Endothelial cell of umbilical vein (primary cell): ENCODE data around the gene MAP4K2. TPM values are rescaled to one million over a fixed set of nuclear protein-coding genes. Genes with fewer than 3 reads are reported as not detected.

Source experiments
- BruUV-seq: library from RNA; stranded (reverse); fragments of 400-500 nt; replicated peaks from 2 replicates; lab custom pipeline; 2021; lab: Mats Ljungman, UMichigan
- CTCF ChIA-PET: fragments of 300-600, 350-600 bp; sonication (Branson Sonifier 250); formaldehyde crosslinking; loops from one replicate; lab custom pipeline; 2021; ENCODE audit warnings: antibody characterized with exemption, inconsistent platforms; lab: Charles Lee
- POLR2A ChIA-PET: fragments of 300-600, 350-600 bp; sonication (Branson Sonifier 250); formaldehyde crosslinking; loops from one replicate; lab custom pipeline; 2021; ENCODE audit warnings: antibody characterized with exemption, inconsistent platforms; lab: Charles Lee
- DNase-seq: peaks from one replicate; pipeline ENCODE4 v3.0.0-alpha.2; 2011; ENCODE audit warnings: low read depth, low spot score
- FAIRE-seq: peaks from 2 replicates; lab custom pipeline; 2011; peaks lifted over from hg19 to GRCh38; lab: Jason Lieb, UNC
- H2AFZ ChIP-seq: 2 replicates; pipeline ENCODE4 v1.6.0; 2012; ENCODE audit warnings: low read depth, low read length, control low read depth, inconsistent platforms
- H3K27ac ChIP-seq: 2 replicates; pipeline ENCODE4 v1.5.1; 2011; ENCODE audit warnings: low read depth, mild to moderate bottlenecking, control low read depth, low read length, moderate library complexity; ENCODE audit not compliant: insufficient read depth
- H3K27me3 ChIP-seq, 2 experiments: 2 replicates each; pipeline versions ENCODE4 v1.6.0 to v1.6.1; 2011; ENCODE audit warnings: low read length in 2 of 2, mixed read lengths in 1 of 2; ENCODE audit not compliant: control insufficient read depth in 2 of 2, insufficient read depth in 2 of 2
- H3K36me3 ChIP-seq, 2 experiments: 2 replicates in 1 of 2; 3 replicates in 1 of 2; pipeline ENCODE4 v1.5.1; 2011; ENCODE audit warnings: low read length in 2 of 2, mild to moderate bottlenecking in 1 of 2, moderate library complexity in 1 of 2; ENCODE audit not compliant: control insufficient read depth in 2 of 2, insufficient read depth in 2 of 2; ENCODE audit errors: extremely low read depth in 1 of 2
- H3K4me1 ChIP-seq: 3 replicates; pipeline ENCODE4 v1.5.1; 2011; ENCODE audit warnings: mild to moderate bottlenecking, low read length; ENCODE audit not compliant: control insufficient read depth, insufficient read depth; ENCODE audit errors: extremely low read depth
- H3K4me2 ChIP-seq: 2 replicates; pipeline ENCODE4 v1.6.1; 2011; ENCODE audit warnings: low read length, control low read depth, mixed read lengths; ENCODE audit not compliant: insufficient read depth
- H3K4me3 ChIP-seq, 3 experiments: fragments of 200-600 bp in 1 of 3; sonication (generic), shearing (Covaris generic) in 1 of 3; replicated peaks in 1 of 3; 2 replicates each; pipeline ENCODE4 v1.5.1; 2011 to 2016; ENCODE audit warnings: control low read depth in 3 of 3, low read length in 3 of 3, mild to moderate bottlenecking in 2 of 3, inconsistent platforms in 1 of 3, low read depth in 1 of 3, moderate library complexity in 1 of 3; ENCODE audit not compliant: insufficient read depth in 1 of 3
- H3K79me2 ChIP-seq: 2 replicates; pipeline ENCODE4 v1.6.0; 2012; ENCODE audit warnings: low read length, inconsistent platforms; ENCODE audit not compliant: control insufficient read depth, insufficient read depth
- H3K9ac ChIP-seq: replicated peaks from 2 replicates; pipeline ENCODE3; 2011; ENCODE audit warnings: low read length, control low read depth; ENCODE audit not compliant: insufficient read depth; ENCODE audit errors: extremely low read depth
- H3K9me1 ChIP-seq: replicated peaks from 3 replicates; pipeline ENCODE4 v1.6.0; 2011; ENCODE audit warnings: mild to moderate bottlenecking, low read length; ENCODE audit not compliant: control insufficient read depth, insufficient read depth; ENCODE audit errors: extremely low read depth
- H3K9me3 ChIP-seq: replicated peaks from 2 replicates; pipeline ENCODE4 v1.5.1; 2012; ENCODE audit warnings: low read length, inconsistent platforms; ENCODE audit not compliant: control insufficient read depth, insufficient read depth
- H4K20me1 ChIP-seq: replicated peaks from 2 replicates; pipeline ENCODE3; 2011; ENCODE audit warnings: mild to moderate bottlenecking, low read length; ENCODE audit not compliant: control insufficient read depth, insufficient read depth; ENCODE audit errors: extremely low read depth
- EZH2 ChIP-seq: IDR thresholded peaks from 2 replicates; pipeline ENCODE4 v1.6.1; 2012; ENCODE audit warnings: borderline replicate concordance, low read depth, mild to moderate bottlenecking, moderate library complexity, low read length, inconsistent platforms; ENCODE audit not compliant: severe bottlenecking
- FOS ChIP-seq: IDR thresholded peaks from 2 replicates; pipeline ENCODE4 v1.6.1; 2011; ENCODE audit warnings: mild to moderate bottlenecking, low read length, moderate library complexity, borderline replicate concordance; ENCODE audit not compliant: insufficient read depth
- GATA2 ChIP-seq: IDR thresholded peaks from 2 replicates; pipeline ENCODE4 v1.7.0; 2011; ENCODE audit warnings: low read depth, mild to moderate bottlenecking, moderate library complexity, mixed read lengths, low read length; ENCODE audit not compliant: insufficient read length, insufficient read depth
- JUN ChIP-seq: IDR thresholded peaks from 2 replicates; pipeline ENCODE4 v1.6.1; 2011; ENCODE audit warnings: borderline replicate concordance, low read depth; ENCODE audit not compliant: insufficient read length, insufficient read depth
- MYC ChIP-seq: IDR thresholded peaks from one replicate; pipeline ENCODE4 v1.6.1; 2011; ENCODE audit warnings: mild to moderate bottlenecking, low read depth, low read length
- POLR2A ChIP-seq: IDR thresholded peaks from 2 replicates; pipeline ENCODE4 v1.6.1; 2012; ENCODE audit warnings: low read depth, mild to moderate bottlenecking, control low read depth, low read length
- POLR2AphosphoS5 ChIP-seq: IDR thresholded peaks from 2 replicates; pipeline ENCODE4 v1.6.1; 2012; ENCODE audit warnings: low read depth, mild to moderate bottlenecking, control low read depth, low read length, moderate library complexity; ENCODE audit not compliant: insufficient read depth
- dilution Hi-C: fragments of 300-500 bp; cut with MboI; formaldehyde crosslinking; loops from one replicate; pipeline ENCODE4 v1.15.0; 2019; ENCODE audit warnings: low sequenced_read_pairs; ENCODE audit not compliant: extremely low pct_ligation_motif_present
- intact Hi-C: fragments of 100-400 bp; cut with micrococcal nuclease; formaldehyde crosslinking; loops from one replicate; pipeline ENCODE4 v1.10.0; 2022
- polyA plus RNA-seq, 4 experiments: library from polyadenylated mRNA; depleted of rRNA in 3 of 4; stranded (reverse) in 3 of 4; unstranded in 1 of 4; fragments of >200 nt; gene quantifications; 2 replicates each; pipeline versions ENCODE4 v1.2.1 to v1.2.3, GENCODE V29; 2011 to 2012; ENCODE audit warnings: missing spikeins in 1 of 4
- total RNA-seq: library from RNA; stranded (reverse); gene quantifications from 2 replicates; pipeline ENCODE4 v1.2.3, GENCODE V29; 2021
- TF ChIP-seq, protein P1 (sequence below): IDR thresholded peaks from 2 replicates; pipeline ENCODE4 v1.6.1; 2011; ENCODE audit not compliant: insufficient read depth, insufficient read length
- TF ChIP-seq, protein P2 (sequence below), 2 donors: IDR thresholded peaks; 1 replicate in 1 of 2; 2 replicates in 1 of 2; pipeline ENCODE4 v1.5.1; 2011; ENCODE audit warnings: low read length in 2 of 2, mild to moderate bottlenecking in 2 of 2, moderate library complexity in 2 of 2, control low read depth in 1 of 2, inconsistent platforms in 1 of 2, low read depth in 1 of 2; ENCODE audit not compliant: insufficient read depth in 1 of 2; ENCODE audit errors: extremely low read depth in 1 of 2

MAP4K2 gene
- total and polyA plus RNA-seq, 2 donors (not counting 3 experiments of a cell fraction or from before 2014, with no cell fraction given) = 43.3 to 44.0 TPM

DNA sequence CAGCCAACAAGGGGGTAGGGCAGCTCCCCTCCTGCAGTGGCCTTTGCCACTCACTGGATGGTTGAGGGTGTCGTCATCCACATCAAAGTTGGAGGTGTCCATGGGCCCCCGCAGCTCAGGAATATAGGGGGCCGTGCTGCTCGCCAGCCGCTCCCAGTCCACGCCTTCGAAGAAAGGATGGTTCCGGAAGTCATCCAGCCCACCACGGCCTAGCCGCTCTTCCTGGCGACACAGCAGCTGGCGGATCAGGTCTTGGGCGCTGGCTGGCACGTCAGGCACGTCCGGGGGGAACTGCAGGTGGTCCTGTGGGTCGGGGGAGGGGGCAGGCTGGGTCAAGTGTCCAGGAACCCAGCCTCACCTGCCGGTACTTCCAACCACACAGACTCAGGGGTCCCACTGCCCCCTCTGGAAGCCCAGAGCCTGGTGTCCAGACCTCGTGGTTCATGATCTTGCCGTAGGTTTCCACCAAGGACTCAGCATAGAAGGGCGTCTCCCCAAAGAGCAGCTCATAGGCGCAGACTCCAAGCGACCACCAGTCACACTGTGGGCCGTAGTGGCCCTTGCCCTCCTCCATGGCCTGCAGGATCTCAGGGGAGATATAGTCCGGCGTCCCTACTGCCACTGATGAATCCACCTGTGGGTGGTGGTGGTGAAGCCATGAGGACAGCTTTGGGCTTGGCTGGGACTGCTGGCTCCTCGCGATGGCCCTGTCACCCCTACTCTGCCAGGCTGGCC, 35.8 kb upstream of the MAP4K2 start:
- H3K36me3 ChIP-seq = no peaks in the 10 kb centered on the region
- no peaks in the 10 kb centered on the region for H3K9me1 ChIP-seq
- no peaks in the 10 kb centered on the region for H3K79me2 ChIP-seq
- H4K20me1 ChIP-seq = no peaks in the 10 kb centered on the region
- H2AFZ ChIP-seq = no peak overlapping the region
- DNase-seq (no peak), FAIRE-seq (no peak)
- H3K4me1 ChIP-seq = no peaks in the 10 kb centered on the region
- BruUV-seq = no TSS peak
- dilution Hi-C loops (no loop called here), intact Hi-C loops (no loop called here)
- H3K4me3 ChIP-seq = no peak overlapping the region
- ChIA-PET POLR2A (no interaction called here), CTCF (interaction anchor here (1.1 to 2.2 kb wide), 3 partner anchors 9 to 52 kb away, joined by 3 to 6 read pairs (median 5); no protein-coding TSS in a partner anchor)
- no peak overlapping the region for H3K4me2 ChIP-seq
- no peaks in the 10 kb centered on the region for H3K27me3 ChIP-seq
- TF ChIP-seq POLR2AphosphoS5 (no peak), JUN (no peak), MYC (no peak), EZH2 (no peak), GATA2 (no peak), POLR2A (no peak), FOS (no peak)
- TF ChIP-seq, protein P1, sequence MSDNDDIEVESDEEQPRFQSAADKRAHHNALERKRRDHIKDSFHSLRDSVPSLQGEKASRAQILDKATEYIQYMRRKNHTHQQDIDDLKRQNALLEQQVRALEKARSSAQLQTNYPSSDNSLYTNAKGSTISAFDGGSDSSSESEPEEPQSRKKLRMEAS = no peak
- TF ChIP-seq, protein P2, sequence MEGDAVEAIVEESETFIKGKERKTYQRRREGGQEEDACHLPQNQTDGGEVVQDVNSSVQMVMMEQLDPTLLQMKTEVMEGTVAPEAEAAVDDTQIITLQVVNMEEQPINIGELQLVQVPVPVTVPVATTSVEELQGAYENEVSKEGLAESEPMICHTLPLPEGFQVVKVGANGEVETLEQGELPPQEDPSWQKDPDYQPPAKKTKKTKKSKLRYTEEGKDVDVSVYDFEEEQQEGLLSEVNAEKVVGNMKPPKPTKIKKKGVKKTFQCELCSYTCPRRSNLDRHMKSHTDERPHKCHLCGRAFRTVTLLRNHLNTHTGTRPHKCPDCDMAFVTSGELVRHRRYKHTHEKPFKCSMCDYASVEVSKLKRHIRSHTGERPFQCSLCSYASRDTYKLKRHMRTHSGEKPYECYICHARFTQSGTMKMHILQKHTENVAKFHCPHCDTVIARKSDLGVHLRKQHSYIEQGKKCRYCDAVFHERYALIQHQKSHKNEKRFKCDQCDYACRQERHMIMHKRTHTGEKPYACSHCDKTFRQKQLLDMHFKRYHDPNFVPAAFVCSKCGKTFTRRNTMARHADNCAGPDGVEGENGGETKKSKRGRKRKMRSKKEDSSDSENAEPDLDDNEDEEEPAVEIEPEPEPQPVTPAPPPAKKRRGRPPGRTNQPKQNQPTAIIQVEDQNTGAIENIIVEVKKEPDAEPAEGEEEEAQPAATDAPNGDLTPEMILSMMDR (IDR thresholded peaks at IDR 0.05; ENCODE audit: extremely low read depth in 1 of 2, insufficient read depth in 1 of 2, low read depth in 1 of 2, low read length in 2 of 2) = no peak
- H3K9me3 ChIP-seq = no peaks in the 10 kb centered on the region
- H3K9ac ChIP-seq = no peak overlapping the region
- no peak overlapping the region for H3K27ac ChIP-seq
